ENCODE results near the gene KCNA3. TPM values are rescaled to one million over a fixed set of nuclear protein-coding genes. Genes with fewer than 3 reads are reported as not detected.

The KCNA3 gene
- total and polyA plus RNA-seq, 10 donors: 0.30 to 45.8 (median 25.2) TPM

GRCh38 chr1:110700767-110701166 is 26.0 kb upstream of the KCNA3 start:
- WGBS, 5 donors: 72 to 89% (median 82%) methylated on average over 2 of the region's 2 CpGs
- DNase-seq: no peak
- H3K36me3 ChIP-seq: no peaks in the 10 kb centered on the region
- H3K27me3 ChIP-seq (replicated peaks in 1 of 7): no peaks in the 10 kb centered on the region
- TF ChIP-seq, protein P1, sequence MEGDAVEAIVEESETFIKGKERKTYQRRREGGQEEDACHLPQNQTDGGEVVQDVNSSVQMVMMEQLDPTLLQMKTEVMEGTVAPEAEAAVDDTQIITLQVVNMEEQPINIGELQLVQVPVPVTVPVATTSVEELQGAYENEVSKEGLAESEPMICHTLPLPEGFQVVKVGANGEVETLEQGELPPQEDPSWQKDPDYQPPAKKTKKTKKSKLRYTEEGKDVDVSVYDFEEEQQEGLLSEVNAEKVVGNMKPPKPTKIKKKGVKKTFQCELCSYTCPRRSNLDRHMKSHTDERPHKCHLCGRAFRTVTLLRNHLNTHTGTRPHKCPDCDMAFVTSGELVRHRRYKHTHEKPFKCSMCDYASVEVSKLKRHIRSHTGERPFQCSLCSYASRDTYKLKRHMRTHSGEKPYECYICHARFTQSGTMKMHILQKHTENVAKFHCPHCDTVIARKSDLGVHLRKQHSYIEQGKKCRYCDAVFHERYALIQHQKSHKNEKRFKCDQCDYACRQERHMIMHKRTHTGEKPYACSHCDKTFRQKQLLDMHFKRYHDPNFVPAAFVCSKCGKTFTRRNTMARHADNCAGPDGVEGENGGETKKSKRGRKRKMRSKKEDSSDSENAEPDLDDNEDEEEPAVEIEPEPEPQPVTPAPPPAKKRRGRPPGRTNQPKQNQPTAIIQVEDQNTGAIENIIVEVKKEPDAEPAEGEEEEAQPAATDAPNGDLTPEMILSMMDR (IDR thresholded peaks at IDR 0.05 in 8 of 11, conservative IDR thresholded peaks at IDR 0.05 in 3 of 11): no peak
- TF ChIP-seq POLR2AphosphoS5 (IDR thresholded peaks at IDR 0.05) (no peak), POLR2A (IDR thresholded peaks at IDR 0.05) (no peak)
- H3K4me3 ChIP-seq: no peak overlapping the region
- intact Hi-C loops (cut with DNase I; ENCODE audit: low total_unique reads): no loop called here
- peaks cover 0 to 3% (median 0%) of the 10 kb centered on the region in 8 donors for H3K9me3 ChIP-seq
- no peak overlapping the region for H3K27ac ChIP-seq
- H3K4me1 ChIP-seq: peaks cover 0 to 11% (median 3%) of the 10 kb centered on the region in 6 donors

DNA sequence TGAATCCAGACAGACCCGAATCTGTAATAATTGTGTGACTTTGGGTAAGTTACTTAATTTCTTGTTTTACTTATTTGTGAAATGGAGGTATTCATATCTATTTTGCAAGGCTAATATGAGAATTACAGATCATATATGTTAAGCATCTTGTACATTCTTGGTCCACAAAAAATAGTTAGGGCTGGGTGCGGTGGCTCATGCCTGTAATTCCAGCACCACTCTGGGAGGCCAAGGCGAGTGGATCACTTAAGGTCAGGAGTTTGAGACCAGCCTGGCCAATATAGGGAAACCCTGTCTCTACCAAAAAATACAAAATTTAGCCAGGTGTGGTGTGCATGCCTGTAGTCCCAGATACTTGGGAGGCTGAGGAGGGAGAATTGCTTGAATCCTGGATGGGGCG is 22.9 kb upstream of the KCNA3 start:
- Histone ChIP-seq H3K4me1 (peaks cover 0 to 11% (median 3%) of the 10 kb centered on the region in 6 donors), H3K36me3 (no peaks in the 10 kb centered on the region), H3K27me3 (replicated peaks in 1 of 7) (no peaks in the 10 kb centered on the region), H3K4me3 (no peak overlapping the region), H3K27ac (peak overlapping the region in 2 of 8 donors; percentile 2 to 4), H3K9me3 (peaks cover 0 to 3% (median 0%) of the 10 kb centered on the region in 8 donors)
- DNase-seq: no peak
- TF ChIP-seq POLR2AphosphoS5 (IDR thresholded peaks at IDR 0.05) (no peak), POLR2A (IDR thresholded peaks at IDR 0.05) (no peak)
- TF ChIP-seq, protein P1 (IDR thresholded peaks at IDR 0.05 in 8 of 11, conservative IDR thresholded peaks at IDR 0.05 in 3 of 11): no peak
- 76 to 91% (median 87%) methylated on average over 4 of the region's 4 CpGs for WGBS, 5 donors
- intact Hi-C loops (cut with DNase I; ENCODE audit: low total_unique reads): no loop called here

- H3K27me3 ChIP-seq (replicated peaks in 1 of 7): no peaks in the 10 kb centered on the region
- H3K4me3 ChIP-seq: no peak overlapping the region
- peak overlapping the region in 1 of 8 donors; percentile 4 for H3K27ac ChIP-seq
- intact Hi-C loops (cut with DNase I; ENCODE audit: low total_unique reads): no loop called here
- peaks cover 0 to 11% (median 3%) of the 10 kb centered on the region in 6 donors for H3K4me1 ChIP-seq
- TF ChIP-seq POLR2AphosphoS5 (IDR thresholded peaks at IDR 0.05): no peak
- TF ChIP-seq, protein P1 (IDR thresholded peaks at IDR 0.05 in 8 of 11, conservative IDR thresholded peaks at IDR 0.05 in 3 of 11): no peak
- TF ChIP-seq POLR2A (IDR thresholded peaks at IDR 0.05): no peak
- H3K9me3 ChIP-seq: peaks cover 0 to 3% (median 0%) of the 10 kb centered on the region in 8 donors
- DNase-seq: no peak
- no peaks in the 10 kb centered on the region for H3K36me3 ChIP-seq
Measured at GRCh38 chr1:110696818-110697217, 22.1 kb upstream of the KCNA3 start.

GRCh38 chr1:110690709-110691365 is 16.1 kb upstream of the KCNA3 start:
- H3K4me1 ChIP-seq: no peaks in the 10 kb centered on the region
- H3K4me3 ChIP-seq: no peak overlapping the region
- 80 to 91% (median 89%) methylated on average over 4 of the region's 4 CpGs for WGBS, 5 donors
- no peaks in the 10 kb centered on the region for H3K36me3 ChIP-seq
- TF ChIP-seq POLR2AphosphoS5 (IDR thresholded peaks at IDR 0.05) (no peak), POLR2A (IDR thresholded peaks at IDR 0.05) (no peak)
- TF ChIP-seq, protein P1 (IDR thresholded peaks at IDR 0.05 in 8 of 11, conservative IDR thresholded peaks at IDR 0.05 in 3 of 11): no peak
- H3K9me3 ChIP-seq: no peaks in the 10 kb centered on the region
- intact Hi-C loops (cut with DNase I; ENCODE audit: low total_unique reads): no loop called here
- no peak overlapping the region for H3K27ac ChIP-seq
- DNase-seq: no peak
- no peaks in the 10 kb centered on the region for H3K27me3 ChIP-seq (replicated peaks in 1 of 7)

Measured in spleen (tissue), 11 donors.